HEK293 (cell line): ENCODE data around the gene GRK2.

Experiments used
- HOXC10 ChIP-seq: sonication (generic); formaldehyde crosslinking; IDR thresholded peaks from 2 replicates; pipeline ENCODE4 v1.8.1; 2023; ENCODE audit warnings: mild to moderate bottlenecking, missing genetic modification reagents
- HOXD13 ChIP-seq: sonication (generic); formaldehyde crosslinking; IDR thresholded peaks from 2 replicates; pipeline ENCODE4 v1.8.0; 2022; ENCODE audit warnings: missing genetic modification reagents, borderline replicate concordance
- KLF1 ChIP-seq: fragments of 450-650 bp; formaldehyde crosslinking; IDR thresholded peaks from 2 replicates; pipeline ENCODE4 v1.5.1; 2016; ENCODE audit warnings: missing biosample characterization, missing genetic modification characterization
- REPIN1 ChIP-seq: fragments of 450-650 bp; formaldehyde crosslinking; IDR thresholded peaks from 2 replicates; pipeline ENCODE4 v1.5.1; 2017; ENCODE audit warnings: missing biosample characterization, missing genetic modification characterization, low read depth
- SALL2 ChIP-seq: fragments of 450-650 bp; formaldehyde crosslinking; IDR thresholded peaks from 2 replicates; pipeline ENCODE4 v1.5.0; 2017; ENCODE audit warnings: missing biosample characterization, mild to moderate bottlenecking, missing genetic modification characterization, borderline replicate concordance
- ZBTB11 ChIP-seq: fragments of 450-650 bp; formaldehyde crosslinking; conservative IDR thresholded peaks from 2 replicates; pipeline ENCODE4 v1.5.1; 2016; ENCODE audit warnings: low read depth, missing biosample characterization, missing genetic modification characterization
- ZBTB48 ChIP-seq: fragments of 450-650 bp; formaldehyde crosslinking; IDR thresholded peaks from 2 replicates; pipeline ENCODE4 v1.5.1; 2016; ENCODE audit warnings: missing biosample characterization, missing genetic modification characterization
- ZEB2 ChIP-seq: fragments of 450-650 bp; formaldehyde crosslinking; IDR thresholded peaks from 2 replicates; pipeline ENCODE4 v1.5.1; 2016; ENCODE audit warnings: missing biosample characterization, missing genetic modification characterization
- ZFP37 ChIP-seq: fragments of 450-650 bp; formaldehyde crosslinking; IDR thresholded peaks from 2 replicates; pipeline ENCODE4 v1.5.1; 2016; ENCODE audit warnings: missing biosample characterization, missing genetic modification characterization
- ZIC2 ChIP-seq: fragments of 450-650 bp; formaldehyde crosslinking; IDR thresholded peaks from 2 replicates; pipeline ENCODE4 v1.5.1; 2016; ENCODE audit warnings: missing biosample characterization, missing genetic modification characterization
- ZNF132 ChIP-seq: fragments of 450-650 bp; formaldehyde crosslinking; IDR thresholded peaks from 2 replicates; pipeline ENCODE4 v1.5.1; 2017; ENCODE audit warnings: missing biosample characterization, missing genetic modification characterization, borderline replicate concordance
- ZNF146 ChIP-seq: fragments of 450-650 bp; formaldehyde crosslinking; IDR thresholded peaks from 2 replicates; pipeline ENCODE4 v1.5.1; 2016; ENCODE audit warnings: missing biosample characterization, missing genetic modification characterization
- ZNF184 ChIP-seq: fragments of 450-650 bp; IDR thresholded peaks from 2 replicates; pipeline ENCODE4 v1.5.1; 2018; ENCODE audit warnings: missing biosample characterization, mild to moderate bottlenecking, missing genetic modification characterization
- ZNF2 ChIP-seq: fragments of 450-650 bp; formaldehyde crosslinking; IDR thresholded peaks from 2 replicates; pipeline ENCODE4 v1.5.1; 2016; ENCODE audit warnings: missing biosample characterization, missing genetic modification characterization
- ZNF214 ChIP-seq: fragments of 450-650 bp; formaldehyde crosslinking; IDR thresholded peaks from 2 replicates; pipeline ENCODE4 v1.5.1; 2017; ENCODE audit warnings: missing biosample characterization, mild to moderate bottlenecking, missing genetic modification characterization, borderline replicate concordance
- ZNF223 ChIP-seq: fragments of 450-650 bp; formaldehyde crosslinking; IDR thresholded peaks from 2 replicates; pipeline ENCODE4 v1.5.1; 2016; ENCODE audit warnings: missing biosample characterization, missing genetic modification characterization
- ZNF239 ChIP-seq: fragments of 450-650 bp; formaldehyde crosslinking; IDR thresholded peaks from 2 replicates; pipeline ENCODE4 v1.5.1; 2016; ENCODE audit warnings: missing biosample characterization, missing genetic modification characterization
- ZNF266 ChIP-seq: fragments of 450-650 bp; formaldehyde crosslinking; IDR thresholded peaks from 2 replicates; pipeline ENCODE4 v1.5.1; 2016; ENCODE audit warnings: missing biosample characterization, missing genetic modification characterization, low read depth
- ZNF394 ChIP-seq: fragments of 450-650 bp; formaldehyde crosslinking; IDR thresholded peaks from 2 replicates; pipeline ENCODE4 v1.5.1; 2016; ENCODE audit warnings: missing biosample characterization, missing genetic modification characterization, mild to moderate bottlenecking, moderate library complexity, borderline replicate concordance
- ZNF423 ChIP-seq: fragments of 450-650 bp; formaldehyde crosslinking; IDR thresholded peaks from 2 replicates; pipeline ENCODE4 v1.5.1; 2016; ENCODE audit warnings: missing biosample characterization, missing genetic modification characterization
- ZNF473 ChIP-seq: fragments of 450-650 bp; formaldehyde crosslinking; IDR thresholded peaks from 2 replicates; pipeline ENCODE4 v1.5.1; 2017; ENCODE audit warnings: missing biosample characterization, missing genetic modification characterization
- ZNF521 ChIP-seq: fragments of 450-650 bp; formaldehyde crosslinking; IDR thresholded peaks from 2 replicates; pipeline ENCODE4 v1.5.1; 2017; ENCODE audit warnings: missing biosample characterization, mild to moderate bottlenecking, missing genetic modification characterization
- ZNF549 ChIP-seq: fragments of 450-650 bp; IDR thresholded peaks from 2 replicates; pipeline ENCODE4 v1.5.1; 2018; ENCODE audit warnings: missing biosample characterization, missing genetic modification characterization, mild to moderate bottlenecking, inconsistent platforms, moderate library complexity
- ZNF555 ChIP-seq: fragments of 450-650 bp; formaldehyde crosslinking; conservative IDR thresholded peaks from 2 replicates; pipeline ENCODE4 v1.5.1; 2017; ENCODE audit warnings: missing biosample characterization, mild to moderate bottlenecking, missing genetic modification characterization, inconsistent platforms
- ZNF677 ChIP-seq: fragments of 450-650 bp; IDR thresholded peaks from 2 replicates; pipeline ENCODE4 v1.5.0; 2018; ENCODE audit warnings: missing biosample characterization, mild to moderate bottlenecking, missing genetic modification characterization, moderate library complexity
- ZNF830 ChIP-seq: fragments of 450-650 bp; IDR thresholded peaks from 2 replicates; pipeline ENCODE4 v1.5.0; 2018; ENCODE audit warnings: missing biosample characterization, missing genetic modification characterization, low read depth, mild to moderate bottlenecking, moderate library complexity
- ZNF843 ChIP-seq: fragments of 450-650 bp; formaldehyde crosslinking; IDR thresholded peaks from 2 replicates; pipeline ENCODE4 v1.5.1; 2016; ENCODE audit warnings: missing biosample characterization, missing genetic modification characterization
- ZXDB ChIP-seq: fragments of 450-650 bp; formaldehyde crosslinking; IDR thresholded peaks from 2 replicates; pipeline ENCODE4 v1.5.1; 2016; ENCODE audit warnings: missing biosample characterization, missing genetic modification characterization
- TF ChIP-seq, protein P1 (sequence below): fragments of 450-650 bp; formaldehyde crosslinking; IDR thresholded peaks from 2 replicates; pipeline ENCODE4 v1.5.1; 2016; ENCODE audit warnings: missing biosample characterization, missing genetic modification characterization
- TF ChIP-seq, protein P2 (sequence below): fragments of 450-650 bp; formaldehyde crosslinking; IDR thresholded peaks from 2 replicates; pipeline ENCODE4 v1.5.0; 2017; ENCODE audit warnings: missing biosample characterization, missing genetic modification characterization, borderline replicate concordance
- TF ChIP-seq, protein P3 (sequence below): fragments of 450-650 bp; formaldehyde crosslinking; IDR thresholded peaks from 2 replicates; pipeline ENCODE4 v1.5.1; 2016; ENCODE audit warnings: missing biosample characterization, missing genetic modification characterization

The GRK2 gene

GRCh38 chr11:67277231-67277961 is 11.1 kb downstream of the GRK2 start (continued):
- TF ChIP-seq, protein P1, sequence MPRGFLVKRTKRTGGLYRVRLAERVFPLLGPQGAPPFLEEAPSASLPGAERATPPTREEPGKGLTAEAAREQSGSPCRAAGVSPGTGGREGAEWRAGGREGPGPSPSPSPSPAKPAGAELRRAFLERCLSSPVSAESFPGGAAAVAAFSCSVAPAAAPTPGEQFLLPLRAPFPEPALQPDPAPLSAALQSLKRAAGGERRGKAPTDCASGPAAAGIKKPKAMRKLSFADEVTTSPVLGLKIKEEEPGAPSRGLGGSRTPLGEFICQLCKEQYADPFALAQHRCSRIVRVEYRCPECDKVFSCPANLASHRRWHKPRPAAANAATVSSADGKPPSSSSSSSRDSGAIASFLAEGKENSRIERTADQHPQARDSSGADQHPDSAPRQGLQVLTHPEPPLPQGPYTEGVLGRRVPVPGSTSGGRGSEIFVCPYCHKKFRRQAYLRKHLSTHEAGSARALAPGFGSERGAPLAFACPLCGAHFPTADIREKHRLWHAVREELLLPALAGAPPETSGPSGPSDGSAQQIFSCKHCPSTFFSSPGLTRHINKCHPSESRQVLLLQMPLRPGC (tag by site-specific recombination), result no peak
- no peak for TF ChIP-seq ZBTB48 (tag by site-specific recombination)
- no peak for TF ChIP-seq ZNF521 (tag by site-specific recombination)
- TF ChIP-seq HOXD13 (CRISPR knock-in tag), result no peak
- TF ChIP-seq ZFP37, result no peak
- no peak for TF ChIP-seq ZNF843
- TF ChIP-seq ZNF266 (tag by site-specific recombination), result no peak
- TF ChIP-seq ZNF223 (tag by site-specific recombination), result no peak
- peak; percentile 58; the same call in 1 of the 2 replicates for TF ChIP-seq KLF1 (tag by site-specific recombination)
- TF ChIP-seq ZNF394 (tag by site-specific recombination), result no peak
- no peak for TF ChIP-seq HOXC10
- TF ChIP-seq ZNF555, result no peak
- no peak for TF ChIP-seq REPIN1 (tag by site-specific recombination)
- TF ChIP-seq ZNF214 (tag by site-specific recombination), result no peak
- TF ChIP-seq ZIC2 (tag by site-specific recombination), result peak; percentile 57; the same call in 1 of the 2 replicates
- TF ChIP-seq ZNF549, result no peak
- TF ChIP-seq, protein P2, sequence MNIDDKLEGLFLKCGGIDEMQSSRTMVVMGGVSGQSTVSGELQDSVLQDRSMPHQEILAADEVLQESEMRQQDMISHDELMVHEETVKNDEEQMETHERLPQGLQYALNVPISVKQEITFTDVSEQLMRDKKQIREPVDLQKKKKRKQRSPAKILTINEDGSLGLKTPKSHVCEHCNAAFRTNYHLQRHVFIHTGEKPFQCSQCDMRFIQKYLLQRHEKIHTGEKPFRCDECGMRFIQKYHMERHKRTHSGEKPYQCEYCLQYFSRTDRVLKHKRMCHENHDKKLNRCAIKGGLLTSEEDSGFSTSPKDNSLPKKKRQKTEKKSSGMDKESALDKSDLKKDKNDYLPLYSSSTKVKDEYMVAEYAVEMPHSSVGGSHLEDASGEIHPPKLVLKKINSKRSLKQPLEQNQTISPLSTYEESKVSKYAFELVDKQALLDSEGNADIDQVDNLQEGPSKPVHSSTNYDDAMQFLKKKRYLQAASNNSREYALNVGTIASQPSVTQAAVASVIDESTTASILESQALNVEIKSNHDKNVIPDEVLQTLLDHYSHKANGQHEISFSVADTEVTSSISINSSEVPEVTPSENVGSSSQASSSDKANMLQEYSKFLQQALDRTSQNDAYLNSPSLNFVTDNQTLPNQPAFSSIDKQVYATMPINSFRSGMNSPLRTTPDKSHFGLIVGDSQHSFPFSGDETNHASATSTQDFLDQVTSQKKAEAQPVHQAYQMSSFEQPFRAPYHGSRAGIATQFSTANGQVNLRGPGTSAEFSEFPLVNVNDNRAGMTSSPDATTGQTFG (tag by site-specific recombination), result no peak
- TF ChIP-seq ZNF146 (tag by site-specific recombination), result no peak
- no peak for TF ChIP-seq ZNF2 (tag by site-specific recombination)
- TF ChIP-seq ZNF239 (tag by site-specific recombination), result no peak
- TF ChIP-seq ZNF184 (tag by site-specific recombination), result no peak
- TF ChIP-seq ZNF473 (tag by site-specific recombination), result no peak
- no peak for TF ChIP-seq ZEB2 (tag by site-specific recombination)
- TF ChIP-seq ZNF132 (tag by site-specific recombination), result no peak
- TF ChIP-seq ZNF423 (tag by site-specific recombination), result no peak
- 0 out of 2 replicates have a peak, but pooled peaks have one; percentile 24 for TF ChIP-seq ZBTB11 (tag by site-specific recombination)
- no peak for TF ChIP-seq SALL2
- no peak for TF ChIP-seq ZNF830 (tag by site-specific recombination)
- TF ChIP-seq ZNF677, result no peak
- TF ChIP-seq ZXDB (tag by site-specific recombination), result peak; percentile 100
- TF ChIP-seq, protein P3, sequence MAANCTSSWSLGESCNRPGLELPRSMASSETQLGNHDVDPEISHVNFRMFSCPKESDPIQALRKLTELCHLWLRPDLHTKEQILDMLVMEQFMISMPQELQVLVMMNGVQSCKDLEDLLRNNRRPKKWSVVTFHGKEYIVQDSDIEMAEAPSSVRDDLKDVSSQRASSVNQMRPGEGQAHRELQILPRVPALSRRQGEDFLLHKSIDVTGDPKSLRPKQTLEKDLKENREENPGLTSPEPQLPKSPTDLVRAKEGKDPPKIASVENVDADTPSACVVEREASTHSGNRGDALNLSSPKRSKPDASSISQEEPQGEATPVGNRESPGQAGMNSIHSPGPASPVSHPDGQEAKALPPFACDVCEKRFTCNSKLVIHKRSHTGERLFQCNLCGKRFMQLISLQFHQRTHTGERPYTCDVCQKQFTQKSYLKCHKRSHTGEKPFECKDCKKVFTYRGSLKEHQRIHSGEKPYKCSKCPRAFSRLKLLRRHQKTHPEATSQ (tag by site-specific recombination), result no peak
